SK-N-SH (cell line): ENCODE measurements around the gene CTBP2. TPM values are rescaled to one million over a fixed set of nuclear protein-coding genes. Genes with fewer than 3 reads are reported as not detected.

Source experiments
- CTCF ChIA-PET: fragments of 300-600, 350-600 bp; formaldehyde crosslinking; extraction: SDS; loops from one replicate; lab custom pipeline; 2021; lab: Yijun Ruan, JAX
- POLR2A ChIA-PET: fragments of 350-600 bp; sonication (Branson Sonifier 250); formaldehyde crosslinking; extraction: SDS; loops from one replicate; lab custom pipeline; 2020; ENCODE audit warnings: antibody characterized with exemption, inconsistent platforms; lab: Yijun Ruan, JAX
- DNase-seq: peaks from one replicate; pipeline ENCODE4 v3.0.0; 2012
- H2AFZ ChIP-seq: fragments of 200-600 bp; sonication (generic); 2 replicates; pipeline ENCODE4 v1.8.1; 2016; ENCODE audit warnings: antibody characterized with exemption, mild to moderate bottlenecking, low read depth
- H3F3A ChIP-seq: fragments of 200-600 bp; sonication (generic); replicated peaks from 2 replicates; pipeline ENCODE3; 2016; ENCODE audit warnings: antibody characterized with exemption, mild to moderate bottlenecking; ENCODE audit not compliant: insufficient read depth
- H3K27ac ChIP-seq, 2 experiments: fragments of 200-500 bp in 1 of 2; fragments of 200-600 bp in 1 of 2; sonication (Bioruptor generic) in 1 of 2; sonication (generic), shearing (Covaris generic) in 1 of 2; 2 replicates each; pipeline versions ENCODE4 v1.5.1 to v1.6.1; 2014 to 2016; ENCODE audit warnings: low read depth in 2 of 2, inconsistent platforms in 1 of 2, low read length in 1 of 2, mild to moderate bottlenecking in 1 of 2, mixed read lengths in 1 of 2
- H3K27me3 ChIP-seq: fragments of 200-600 bp; sonication (generic), shearing (Covaris generic); 2 replicates; pipeline ENCODE4 v1.6.1; 2016; ENCODE audit warnings: mixed run types; ENCODE audit not compliant: insufficient read depth
- H3K36me3 ChIP-seq, 2 experiments: fragments of 200-500 bp in 1 of 2; fragments of 200-600 bp in 1 of 2; sonication (Bioruptor generic) in 1 of 2; sonication (generic) in 1 of 2; replicated peaks in 1 of 2; 2 replicates each; pipeline versions ENCODE3 to v1.5.1; 2014 to 2016; ENCODE audit warnings: low read length in 1 of 2, mild to moderate bottlenecking in 1 of 2; ENCODE audit not compliant: insufficient read depth in 2 of 2, control insufficient read depth in 1 of 2
- H3K4me1 ChIP-seq, 2 experiments: fragments of 200-500 bp in 1 of 2; fragments of 200-600 bp in 1 of 2; sonication (Bioruptor generic) in 1 of 2; sonication (generic), shearing (Covaris generic) in 1 of 2; 2 replicates each; pipeline versions ENCODE4 v1.5.1 to v1.6.1; 2014 to 2016; ENCODE audit warnings: low read depth in 1 of 2, low read length in 1 of 2, mixed run types in 1 of 2; ENCODE audit not compliant: insufficient read depth in 2 of 2, control insufficient read depth in 1 of 2
- H3K4me2 ChIP-seq: fragments of 200-600 bp; sonication (generic), shearing (Covaris generic); 2 replicates; pipeline ENCODE4 v1.6.1; 2017; ENCODE audit warnings: mixed run types
- H3K4me3 ChIP-seq, 2 experiments: fragments of 200-500 bp in 1 of 2; fragments of 200-600 bp in 1 of 2; sonication (Bioruptor generic) in 1 of 2; sonication (generic), shearing (Covaris generic) in 1 of 2; 2 replicates each; pipeline versions ENCODE4 v1.5.1 to v1.8.1; 2014 to 2016; ENCODE audit warnings: low read depth in 2 of 2, inconsistent platforms in 1 of 2, low read length in 1 of 2, mild to moderate bottlenecking in 1 of 2, mixed read lengths in 1 of 2, moderate library complexity in 1 of 2
- H3K79me2 ChIP-seq: fragments of 200-600 bp; sonication (generic); 2 replicates; pipeline ENCODE4 v1.8.1; 2017; ENCODE audit warnings: mild to moderate bottlenecking; ENCODE audit not compliant: insufficient read depth
- H3K9ac ChIP-seq: fragments of 200-600 bp; sonication (generic); 2 replicates; pipeline ENCODE4 v1.6.1; 2017; ENCODE audit warnings: mixed run types
- H3K9me2 ChIP-seq: fragments of 200-600 bp; sonication (generic); 2 replicates; pipeline ENCODE4 v1.6.1; 2017; ENCODE audit warnings: mixed run types
- H3K9me3 ChIP-seq: fragments of 200-600 bp; sonication (generic); 2 replicates; pipeline ENCODE4 v1.6.1; 2017; ENCODE audit warnings: mixed run types, mild to moderate bottlenecking, moderate library complexity
- H4K20me1 ChIP-seq: fragments of 200-600 bp; sonication (generic); 2 replicates; pipeline ENCODE4 v1.6.1; 2017; ENCODE audit warnings: mild to moderate bottlenecking, mixed run types; ENCODE audit not compliant: insufficient read depth
- EP300 ChIP-seq, 2 experiments: IDR thresholded peaks; 2 replicates each; pipeline versions ENCODE4 v1.4.0 to v1.6.1; 2012; ENCODE audit warnings: borderline replicate concordance in 1 of 2, low read depth in 1 of 2, low read length in 1 of 2
- EZH2phosphoT487 ChIP-seq: fragments of 200-600 bp; sonication (generic); IDR thresholded peaks from 2 replicates; pipeline ENCODE4 v1.6.1; 2017; ENCODE audit warnings: low read depth, mixed run types, mild to moderate bottlenecking, antibody characterized with exemption, moderate library complexity, borderline replicate concordance
- FOXM1 ChIP-seq: IDR thresholded peaks from 2 replicates; pipeline ENCODE4 v1.4.0; 2012; ENCODE audit warnings: low read depth, mild to moderate bottlenecking
- GABPA ChIP-seq: IDR thresholded peaks from 2 replicates; pipeline ENCODE4 v1.4.0; 2012; ENCODE audit warnings: low read depth, mild to moderate bottlenecking
- MEF2A ChIP-seq: IDR thresholded peaks from 2 replicates; pipeline ENCODE4 v1.4.0; 2012; ENCODE audit warnings: low read depth, borderline replicate concordance
- NRF1 ChIP-seq: IDR thresholded peaks from 2 replicates; pipeline ENCODE4 v1.6.1; 2012; ENCODE audit warnings: low read depth, mild to moderate bottlenecking, low read length
- POLR2AphosphoS5 ChIP-seq: IDR thresholded peaks from 2 replicates; pipeline ENCODE4 v1.6.1; 2012; ENCODE audit warnings: low read depth, low read length
- RCOR1 ChIP-seq: fragments of 150-350 bp; IDR thresholded peaks from 2 replicates; pipeline ENCODE4 v1.6.1; 2017; ENCODE audit warnings: antibody characterized with exemption, low read length
- RFX5 ChIP-seq: IDR thresholded peaks from 2 replicates; pipeline ENCODE4 v1.6.1; 2012; ENCODE audit warnings: mild to moderate bottlenecking, improper control_type of control experiment, low read length
- RXRA ChIP-seq: IDR thresholded peaks from 2 replicates; pipeline ENCODE4 v1.4.0; 2012; ENCODE audit warnings: low read depth, mild to moderate bottlenecking, borderline replicate concordance
- SIN3A ChIP-seq: IDR thresholded peaks from 2 replicates; pipeline ENCODE4 v1.6.1; 2012; ENCODE audit warnings: low read depth, mild to moderate bottlenecking, low read length, moderate library complexity, borderline replicate concordance
- TAF1 ChIP-seq: IDR thresholded peaks from 2 replicates; pipeline ENCODE4 v1.6.1; 2012; ENCODE audit warnings: low read depth, mild to moderate bottlenecking, low read length, moderate library complexity, borderline replicate concordance
- TCF12 ChIP-seq: IDR thresholded peaks from 2 replicates; pipeline ENCODE4 v1.4.0; 2012
- TEAD4 ChIP-seq: IDR thresholded peaks from 2 replicates; pipeline ENCODE4 v1.4.0; 2012; ENCODE audit warnings: mild to moderate bottlenecking, borderline replicate concordance; ENCODE audit not compliant: insufficient read depth
- WGBS: methylation state at CpG from one replicate; pipeline ENCODE4 v1.1.6; 2017; ENCODE audit warnings: low lambda C conversion rate; 5-methylcytosine and 5-hydroxymethylcytosine counted together
- polyA plus RNA-seq, 3 experiments: library from polyadenylated mRNA; depleted of rRNA; stranded (reverse); fragments of >200 nt; gene quantifications; 2 replicates each; pipeline ENCODE4 v1.2.3, GENCODE V29; 2012
- TF ChIP-seq, protein P1 (sequence below): IDR thresholded peaks from 2 replicates; pipeline ENCODE4 v1.4.0; 2012; ENCODE audit warnings: low read depth
- TF ChIP-seq, protein P2 (sequence below): fragments of 150-350 bp; IDR thresholded peaks from 2 replicates; pipeline ENCODE4 v1.6.1; 2016; ENCODE audit warnings: mild to moderate bottlenecking, low read depth, low read length
- TF ChIP-seq, protein P3 (sequence below): IDR thresholded peaks from 2 replicates; pipeline ENCODE4 v1.6.1; 2012; ENCODE audit warnings: mild to moderate bottlenecking, low read depth, low read length, moderate library complexity
- TF ChIP-seq, protein P4 (sequence below): IDR thresholded peaks from 2 replicates; pipeline ENCODE4 v1.4.0; 2012; ENCODE audit warnings: low read depth, borderline replicate concordance
- TF ChIP-seq, protein P5 (sequence below): fragments of 150-350 bp; IDR thresholded peaks from 2 replicates; pipeline ENCODE4 v1.6.1; 2017; ENCODE audit warnings: antibody characterized with exemption, low read length, low read depth, borderline replicate concordance

CTBP2 gene
- polyA plus RNA-seq, 1 of the 3 experiments (the other 2 are of a cell fraction), result 69.7 TPM

DNA sequence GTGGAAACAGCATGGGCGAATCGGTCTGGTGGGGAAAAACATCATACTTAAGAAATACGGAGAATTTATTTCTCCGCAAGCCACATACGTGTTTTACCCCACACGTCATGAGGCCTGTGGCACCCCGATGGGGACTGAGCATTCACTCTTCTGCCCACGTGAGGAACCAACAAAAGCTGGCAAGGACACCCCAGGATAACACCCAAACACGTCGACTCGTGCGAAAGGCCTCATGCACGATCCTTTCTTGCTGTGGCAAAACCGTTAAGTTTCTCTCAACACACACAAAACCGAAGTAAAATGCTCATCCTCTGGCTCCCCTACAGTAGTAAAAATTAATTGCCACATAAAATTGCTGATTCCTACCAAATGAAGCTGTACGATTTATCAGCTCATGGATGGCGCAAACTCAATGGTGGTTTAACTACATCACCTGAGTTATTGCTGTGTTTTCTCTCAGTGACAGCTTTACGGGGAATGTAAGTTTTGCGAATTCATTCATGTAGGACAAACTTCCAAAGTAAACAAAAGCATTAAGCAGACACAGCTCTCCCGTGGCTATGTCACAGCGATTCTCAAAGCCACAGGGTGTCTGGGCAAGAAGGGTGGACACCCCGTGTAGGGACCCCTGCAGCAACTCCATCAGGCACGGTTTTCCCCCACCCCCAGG is 97.0 kb downstream of the CTBP2 start (continued):
- TF ChIP-seq RCOR1, result no peak

DNA sequence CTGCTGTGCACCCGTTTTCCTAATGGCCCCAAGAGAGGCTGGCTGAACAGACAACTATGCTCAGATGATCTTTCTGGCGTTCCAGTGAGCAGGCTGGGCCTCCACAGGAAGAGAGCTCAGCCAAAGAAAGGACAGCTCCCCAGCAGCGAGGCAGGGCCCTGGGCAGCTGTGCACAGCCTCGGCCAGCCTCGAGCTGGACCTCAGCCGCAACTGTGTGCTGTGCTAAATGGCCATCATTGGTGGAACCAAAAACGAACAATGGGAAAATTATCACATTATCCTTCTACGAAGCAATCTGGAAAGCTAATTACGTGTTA is 97.5 kb downstream of the CTBP2 start:
- POLR2A ChIA-PET, result interaction anchor here (0.9 kb wide), 1 partner anchor 70 kb away, joined by 4 read pairs; no protein-coding TSS in a partner anchor
- DNase-seq, result no peak
- H3K9me2 ChIP-seq, result no peaks in the 10 kb centered on the region
- H3K27ac ChIP-seq, result no peak overlapping the region; a peak in 1 of 4 replicates
- peaks cover 31 to 46% of the 10 kb centered on the region in 2 experiments; a peak in 3 of 4 replicates for H3K4me1 ChIP-seq
- no peak overlapping the region for H2AFZ ChIP-seq
- H3K36me3 ChIP-seq, result no peaks in the 10 kb centered on the region
- peaks cover 77% of the 10 kb centered on the region for H4K20me1 ChIP-seq
- no peaks in the 10 kb centered on the region for H3K27me3 ChIP-seq
- no peak for TF ChIP-seq TCF12
- TF ChIP-seq RXRA, result no peak
- no peak for TF ChIP-seq MEF2A
- no peak for TF ChIP-seq TEAD4
- TF ChIP-seq EP300 (IDR thresholded peaks at IDR 0.05; ENCODE audit: borderline replicate concordance in 1 of 2, low read depth in 1 of 2, low read length in 1 of 2), result no peak
- TF ChIP-seq, protein P1, sequence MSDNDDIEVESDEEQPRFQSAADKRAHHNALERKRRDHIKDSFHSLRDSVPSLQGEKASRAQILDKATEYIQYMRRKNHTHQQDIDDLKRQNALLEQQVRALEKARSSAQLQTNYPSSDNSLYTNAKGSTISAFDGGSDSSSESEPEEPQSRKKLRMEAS, result no peak
- TF ChIP-seq, protein P2, sequence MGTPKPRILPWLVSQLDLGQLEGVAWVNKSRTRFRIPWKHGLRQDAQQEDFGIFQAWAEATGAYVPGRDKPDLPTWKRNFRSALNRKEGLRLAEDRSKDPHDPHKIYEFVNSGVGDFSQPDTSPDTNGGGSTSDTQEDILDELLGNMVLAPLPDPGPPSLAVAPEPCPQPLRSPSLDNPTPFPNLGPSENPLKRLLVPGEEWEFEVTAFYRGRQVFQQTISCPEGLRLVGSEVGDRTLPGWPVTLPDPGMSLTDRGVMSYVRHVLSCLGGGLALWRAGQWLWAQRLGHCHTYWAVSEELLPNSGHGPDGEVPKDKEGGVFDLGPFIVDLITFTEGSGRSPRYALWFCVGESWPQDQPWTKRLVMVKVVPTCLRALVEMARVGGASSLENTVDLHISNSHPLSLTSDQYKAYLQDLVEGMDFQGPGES, result no peak
- TF ChIP-seq EZH2phosphoT487, result no peak
- TF ChIP-seq, protein P3, sequence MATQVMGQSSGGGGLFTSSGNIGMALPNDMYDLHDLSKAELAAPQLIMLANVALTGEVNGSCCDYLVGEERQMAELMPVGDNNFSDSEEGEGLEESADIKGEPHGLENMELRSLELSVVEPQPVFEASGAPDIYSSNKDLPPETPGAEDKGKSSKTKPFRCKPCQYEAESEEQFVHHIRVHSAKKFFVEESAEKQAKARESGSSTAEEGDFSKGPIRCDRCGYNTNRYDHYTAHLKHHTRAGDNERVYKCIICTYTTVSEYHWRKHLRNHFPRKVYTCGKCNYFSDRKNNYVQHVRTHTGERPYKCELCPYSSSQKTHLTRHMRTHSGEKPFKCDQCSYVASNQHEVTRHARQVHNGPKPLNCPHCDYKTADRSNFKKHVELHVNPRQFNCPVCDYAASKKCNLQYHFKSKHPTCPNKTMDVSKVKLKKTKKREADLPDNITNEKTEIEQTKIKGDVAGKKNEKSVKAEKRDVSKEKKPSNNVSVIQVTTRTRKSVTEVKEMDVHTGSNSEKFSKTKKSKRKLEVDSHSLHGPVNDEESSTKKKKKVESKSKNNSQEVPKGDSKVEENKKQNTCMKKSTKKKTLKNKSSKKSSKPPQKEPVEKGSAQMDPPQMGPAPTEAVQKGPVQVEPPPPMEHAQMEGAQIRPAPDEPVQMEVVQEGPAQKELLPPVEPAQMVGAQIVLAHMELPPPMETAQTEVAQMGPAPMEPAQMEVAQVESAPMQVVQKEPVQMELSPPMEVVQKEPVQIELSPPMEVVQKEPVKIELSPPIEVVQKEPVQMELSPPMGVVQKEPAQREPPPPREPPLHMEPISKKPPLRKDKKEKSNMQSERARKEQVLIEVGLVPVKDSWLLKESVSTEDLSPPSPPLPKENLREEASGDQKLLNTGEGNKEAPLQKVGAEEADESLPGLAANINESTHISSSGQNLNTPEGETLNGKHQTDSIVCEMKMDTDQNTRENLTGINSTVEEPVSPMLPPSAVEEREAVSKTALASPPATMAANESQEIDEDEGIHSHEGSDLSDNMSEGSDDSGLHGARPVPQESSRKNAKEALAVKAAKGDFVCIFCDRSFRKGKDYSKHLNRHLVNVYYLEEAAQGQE, result no peak
- TF ChIP-seq POLR2AphosphoS5, result no peak
- TF ChIP-seq NRF1, result no peak
- no peak for TF ChIP-seq SIN3A
- TF ChIP-seq, protein P4, sequence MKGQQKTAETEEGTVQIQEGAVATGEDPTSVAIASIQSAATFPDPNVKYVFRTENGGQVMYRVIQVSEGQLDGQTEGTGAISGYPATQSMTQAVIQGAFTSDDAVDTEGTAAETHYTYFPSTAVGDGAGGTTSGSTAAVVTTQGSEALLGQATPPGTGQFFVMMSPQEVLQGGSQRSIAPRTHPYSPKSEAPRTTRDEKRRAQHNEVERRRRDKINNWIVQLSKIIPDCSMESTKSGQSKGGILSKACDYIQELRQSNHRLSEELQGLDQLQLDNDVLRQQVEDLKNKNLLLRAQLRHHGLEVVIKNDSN, result no peak
- TF ChIP-seq TAF1, result no peak
- no peak for TF ChIP-seq RCOR1
- TF ChIP-seq GABPA, result no peak
- TF ChIP-seq, protein P5, sequence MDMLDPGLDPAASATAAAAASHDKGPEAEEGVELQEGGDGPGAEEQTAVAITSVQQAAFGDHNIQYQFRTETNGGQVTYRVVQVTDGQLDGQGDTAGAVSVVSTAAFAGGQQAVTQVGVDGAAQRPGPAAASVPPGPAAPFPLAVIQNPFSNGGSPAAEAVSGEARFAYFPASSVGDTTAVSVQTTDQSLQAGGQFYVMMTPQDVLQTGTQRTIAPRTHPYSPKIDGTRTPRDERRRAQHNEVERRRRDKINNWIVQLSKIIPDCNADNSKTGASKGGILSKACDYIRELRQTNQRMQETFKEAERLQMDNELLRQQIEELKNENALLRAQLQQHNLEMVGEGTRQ, result no peak
- no peak for TF ChIP-seq RFX5
- TF ChIP-seq FOXM1, result no peak
- CTCF ChIA-PET, result interaction anchor here (0.6 to 12.9 kb wide), 8 partner anchors 9 to 567 kb away, joined by 3 to 211 read pairs (median 22); no protein-coding TSS in a partner anchor
- H3K4me3 ChIP-seq, result no peak overlapping the region
- no peak overlapping the region for H3K9ac ChIP-seq
- H3F3A ChIP-seq, result peaks cover 2% of the 10 kb centered on the region
- no peak overlapping the region for H3K4me2 ChIP-seq
- WGBS, result 92% methylated on average over 8 of the region's 9 CpGs
- H3K9me3 ChIP-seq, result no peaks in the 10 kb centered on the region
- H3K79me2 ChIP-seq, result peaks cover 91% of the 10 kb centered on the region
